Measurements from ENCODE around the gene MIS18BP1. TPM values are rescaled to one million over a fixed set of nuclear protein-coding genes. Genes with fewer than 3 reads are reported as not detected.
A peak's percentile ranks its signal among the peaks of the same experiment; 100 is the strongest.
"Not testable (repeated sequence)": the region's sequence is repeated elsewhere in the genome, so short reads cannot be mapped to it uniquely, and the experiment has no call there.

The MIS18BP1 gene
- total RNA-seq, 2 donors from 2014 or later: 61.0 to 91.8 TPM

DNA sequence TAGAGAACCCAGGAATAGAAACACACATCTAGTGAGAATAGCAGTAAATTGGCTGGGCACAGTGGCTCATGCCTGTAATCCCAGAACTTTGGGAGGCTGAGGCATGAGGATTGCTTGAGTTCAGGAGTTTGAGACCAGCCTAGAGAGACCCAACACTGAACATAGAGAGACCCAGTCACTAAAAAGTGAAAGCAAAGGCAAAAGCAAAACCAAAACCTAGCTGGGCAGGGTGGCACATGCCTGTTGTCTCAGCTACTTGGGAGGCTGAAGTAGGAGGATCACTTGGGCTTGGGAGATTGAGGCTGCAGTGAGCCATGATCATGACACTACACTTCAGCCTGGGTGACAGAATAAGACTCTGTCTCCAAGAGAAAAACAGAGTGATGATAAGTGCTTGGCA is 37.5 kb upstream of the MIS18BP1 start:
- Histone ChIP-seq H3K27ac (ENCODE audit: low read depth, low read length) (no peak overlapping the region), H3K4me3 (ENCODE audit: low read length) (no peak overlapping the region), H3K4me1 (ENCODE audit: control insufficient read depth, insufficient read depth, low read length) (no peaks in the 10 kb centered on the region), H3K27me3 (ENCODE audit: control insufficient read depth, insufficient read depth, low read length, poor library complexity, severe bottlenecking) (no peaks in the 10 kb centered on the region), H3K9me3 (ENCODE audit: control insufficient read depth, low read length) (peaks cover 15% of the 10 kb centered on the region), H3K36me3 (ENCODE audit: control insufficient read depth, insufficient read depth, low read length) (no peaks in the 10 kb centered on the region), H3K9ac (ENCODE audit: extremely low read depth, low read length, poor library complexity, severe bottlenecking) (no peak overlapping the region)
- H3K36me3 Mint-ChIP-seq (ENCODE audit: low read depth): peaks cover 4% of the 10 kb centered on the region
- H3K4me1 Mint-ChIP-seq: peaks cover 15% of the 10 kb centered on the region
- H3K9me3 Mint-ChIP-seq: peaks cover 29% of the 10 kb centered on the region
- DNase-seq: no peak
- H3K27me3 Mint-ChIP-seq (ENCODE audit: insufficient read depth): peaks cover 32% of the 10 kb centered on the region
- TF ChIP-seq, protein P1, sequence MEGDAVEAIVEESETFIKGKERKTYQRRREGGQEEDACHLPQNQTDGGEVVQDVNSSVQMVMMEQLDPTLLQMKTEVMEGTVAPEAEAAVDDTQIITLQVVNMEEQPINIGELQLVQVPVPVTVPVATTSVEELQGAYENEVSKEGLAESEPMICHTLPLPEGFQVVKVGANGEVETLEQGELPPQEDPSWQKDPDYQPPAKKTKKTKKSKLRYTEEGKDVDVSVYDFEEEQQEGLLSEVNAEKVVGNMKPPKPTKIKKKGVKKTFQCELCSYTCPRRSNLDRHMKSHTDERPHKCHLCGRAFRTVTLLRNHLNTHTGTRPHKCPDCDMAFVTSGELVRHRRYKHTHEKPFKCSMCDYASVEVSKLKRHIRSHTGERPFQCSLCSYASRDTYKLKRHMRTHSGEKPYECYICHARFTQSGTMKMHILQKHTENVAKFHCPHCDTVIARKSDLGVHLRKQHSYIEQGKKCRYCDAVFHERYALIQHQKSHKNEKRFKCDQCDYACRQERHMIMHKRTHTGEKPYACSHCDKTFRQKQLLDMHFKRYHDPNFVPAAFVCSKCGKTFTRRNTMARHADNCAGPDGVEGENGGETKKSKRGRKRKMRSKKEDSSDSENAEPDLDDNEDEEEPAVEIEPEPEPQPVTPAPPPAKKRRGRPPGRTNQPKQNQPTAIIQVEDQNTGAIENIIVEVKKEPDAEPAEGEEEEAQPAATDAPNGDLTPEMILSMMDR (conservative IDR thresholded peaks at IDR 0.05): no peak
- H3K27ac Mint-ChIP-seq: no peak overlapping the region
- H3K4me3 Mint-ChIP-seq: no peak overlapping the region

DNA sequence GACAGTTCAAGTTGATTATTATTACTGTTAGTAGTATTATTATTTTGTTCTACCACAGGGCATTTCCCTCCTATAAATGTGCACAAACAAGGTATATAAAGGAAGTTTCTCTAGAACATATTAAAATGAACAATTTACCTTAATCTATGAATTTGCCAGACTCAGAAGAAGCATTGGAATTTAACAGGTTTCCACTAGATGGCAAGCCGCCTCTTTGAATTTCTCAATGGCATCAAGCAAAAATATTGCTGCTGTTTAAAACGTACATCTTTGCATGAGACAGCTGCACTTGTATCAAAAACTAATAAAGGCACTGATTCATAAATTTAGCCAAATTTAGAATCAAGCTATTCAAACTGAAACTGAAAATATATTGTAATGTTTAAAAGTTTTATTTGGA is 34.6 kb upstream of the MIS18BP1 start:
- no peaks in the 10 kb centered on the region for H3K4me1 Mint-ChIP-seq
- no peak overlapping the region for H3K9ac ChIP-seq (ENCODE audit: extremely low read depth, low read length, poor library complexity, severe bottlenecking)
- no peak overlapping the region for H3K27ac Mint-ChIP-seq
- no peak for DNase-seq
- no peak overlapping the region for H3K4me3 ChIP-seq (ENCODE audit: low read length)
- peaks cover 13% of the 10 kb centered on the region for H3K27me3 Mint-ChIP-seq (ENCODE audit: insufficient read depth)
- H3K4me3 Mint-ChIP-seq: no peak overlapping the region
- no peaks in the 10 kb centered on the region for H3K36me3 Mint-ChIP-seq (ENCODE audit: low read depth)
- no peak overlapping the region for H3K27ac ChIP-seq (ENCODE audit: low read depth, low read length)
- H3K27me3 ChIP-seq (ENCODE audit: control insufficient read depth, insufficient read depth, low read length, poor library complexity, severe bottlenecking): no peaks in the 10 kb centered on the region
- H3K9me3 Mint-ChIP-seq: peaks cover 19% of the 10 kb centered on the region
- no peaks in the 10 kb centered on the region for H3K36me3 ChIP-seq (ENCODE audit: control insufficient read depth, insufficient read depth, low read length)
- 85 to 100% methylated on average over 1 to 2 of the region's 2 CpGs for WGBS, 2 experiments (ENCODE audit: insufficient coverage in 1 of 2, insufficient read length in 1 of 2)
- no peaks in the 10 kb centered on the region for H3K4me1 ChIP-seq (ENCODE audit: control insufficient read depth, insufficient read depth, low read length)
- peaks cover 19% of the 10 kb centered on the region for H3K9me3 ChIP-seq (ENCODE audit: control insufficient read depth, low read length)
- TF ChIP-seq, protein P1 (conservative IDR thresholded peaks at IDR 0.05): peak; percentile 48

DNA sequence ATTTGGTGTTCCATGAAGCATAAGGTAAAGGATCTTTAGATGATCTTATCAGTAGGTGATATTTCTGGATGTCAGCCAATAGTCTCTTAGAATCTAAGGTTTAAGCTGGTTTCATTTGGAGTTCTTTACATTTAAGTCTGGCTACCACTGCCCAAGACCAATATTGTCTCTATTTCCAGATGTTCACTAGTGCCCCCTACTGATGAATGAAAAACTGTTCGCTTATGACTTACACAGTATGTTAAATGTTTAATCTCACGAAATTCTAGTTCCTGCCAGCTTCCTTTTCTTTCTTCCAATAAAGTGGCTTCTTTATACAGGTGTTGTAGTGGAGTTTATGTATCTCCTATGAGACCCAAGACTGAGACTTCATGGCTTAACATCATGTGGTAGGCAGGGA is 31.8 kb upstream of the MIS18BP1 start:
- no peaks in the 10 kb centered on the region for H3K4me1 ChIP-seq (ENCODE audit: control insufficient read depth, insufficient read depth, low read length)
- no peak overlapping the region for H3K4me3 ChIP-seq (ENCODE audit: low read length)
- no peak for DNase-seq
- no peaks in the 10 kb centered on the region for H3K27me3 Mint-ChIP-seq (ENCODE audit: insufficient read depth)
- no peaks in the 10 kb centered on the region for H3K36me3 ChIP-seq (ENCODE audit: control insufficient read depth, insufficient read depth, low read length)
- H3K9me3 Mint-ChIP-seq: peaks cover 35% of the 10 kb centered on the region
- no peak overlapping the region for H3K27ac Mint-ChIP-seq
- peaks cover 24% of the 10 kb centered on the region for H3K9me3 ChIP-seq (ENCODE audit: control insufficient read depth, low read length)
- no peaks in the 10 kb centered on the region for H3K4me1 Mint-ChIP-seq
- 94% methylated on average over 2 of the region's 2 CpGs; no CpG with 5 or more reads in 1 of the 2 experiments for WGBS, 2 experiments (ENCODE audit: insufficient coverage in 1 of 2, insufficient read length in 1 of 2)
- no peak overlapping the region for H3K9ac ChIP-seq (ENCODE audit: extremely low read depth, low read length, poor library complexity, severe bottlenecking)
- H3K27me3 ChIP-seq (ENCODE audit: control insufficient read depth, insufficient read depth, low read length, poor library complexity, severe bottlenecking): no peaks in the 10 kb centered on the region
- no peak overlapping the region for H3K27ac ChIP-seq (ENCODE audit: low read depth, low read length)
- peaks cover 13% of the 10 kb centered on the region for H3K36me3 Mint-ChIP-seq (ENCODE audit: low read depth)
- no peak overlapping the region for H3K4me3 Mint-ChIP-seq
- TF ChIP-seq, protein P1 (conservative IDR thresholded peaks at IDR 0.05): peak; percentile 52

DNA sequence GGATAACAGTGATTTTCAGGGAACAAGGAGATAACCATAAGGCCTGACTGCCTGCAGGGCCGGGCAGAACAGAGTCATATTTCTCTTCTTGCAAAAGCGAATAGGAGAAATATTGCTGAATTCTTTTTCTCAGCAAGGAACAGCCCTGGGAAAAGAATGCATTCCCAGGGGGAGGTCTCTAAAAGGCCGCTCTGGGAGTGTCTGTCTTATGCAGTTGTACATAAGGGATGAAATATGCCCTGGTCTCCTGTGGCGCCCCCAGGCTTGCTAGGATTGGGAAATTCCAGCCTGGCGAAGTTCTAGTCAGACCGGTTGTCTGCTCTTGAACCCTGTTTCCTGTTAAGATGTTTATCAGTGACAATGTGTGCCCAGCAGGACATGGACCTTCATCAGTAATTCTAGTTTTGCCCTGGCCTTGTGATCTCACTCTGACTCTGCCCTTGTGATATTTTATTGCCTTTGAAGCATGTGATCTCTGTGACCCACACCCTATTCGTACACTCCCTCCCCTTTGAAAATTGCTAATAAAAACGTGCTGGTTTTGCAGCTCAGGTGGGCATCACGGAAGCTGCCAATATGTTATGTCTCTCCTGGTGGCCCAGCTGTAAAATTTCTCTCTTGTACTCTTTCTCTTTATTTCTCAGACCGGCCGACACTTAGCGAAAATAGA is 28.9 kb upstream of the MIS18BP1 start:
- 85 to 92% methylated on average over 7 to 12 of the region's 12 CpGs for WGBS, 2 experiments (ENCODE audit: insufficient coverage in 1 of 2, insufficient read length in 1 of 2)

More for the DNA sequence above, 28.9 kb upstream of the MIS18BP1 start:
- Mint-ChIP-seq H3K36me3 (ENCODE audit: low read depth) (peaks cover 13% of the 10 kb centered on the region), H3K9me3 (peaks cover 35% of the 10 kb centered on the region)
- not testable (repeated sequence) for H3K4me3 ChIP-seq (ENCODE audit: low read length); H3K4me1 Mint-ChIP-seq; H3K27ac ChIP-seq (ENCODE audit: low read depth, low read length); H3K9ac ChIP-seq (ENCODE audit: extremely low read depth, low read length, poor library complexity, severe bottlenecking); H3K27ac Mint-ChIP-seq; H3K4me3 Mint-ChIP-seq; H3K27me3 Mint-ChIP-seq (ENCODE audit: insufficient read depth); H3K4me1 ChIP-seq (ENCODE audit: control insufficient read depth, insufficient read depth, low read length); H3K27me3 ChIP-seq (ENCODE audit: control insufficient read depth, insufficient read depth, low read length, poor library complexity, severe bottlenecking); H3K36me3 ChIP-seq (ENCODE audit: control insufficient read depth, insufficient read depth, low read length)
- DNase-seq: peak; percentile 60
- peaks cover 24% of the 10 kb centered on the region for H3K9me3 ChIP-seq (ENCODE audit: control insufficient read depth, low read length)

Measured in endodermal cell (in vitro differentiated cells).